Testis (tissue), 3 donors: ENCODE data around the gene RPS18. TPM values are rescaled to one million over a fixed set of nuclear protein-coding genes. Genes with fewer than 3 reads are reported as not detected.

Experiments used
- DNase-seq: peaks from one replicate; pipeline ENCODE4 v3.0.0-alpha.2; 2019
- H3K27ac ChIP-seq, 2 donors: fragments of 200-600 bp; sonication (generic); one replicate each; pipeline ENCODE4 v1.5.1; 2019
- H3K27me3 ChIP-seq: fragments of 200-600 bp; sonication (generic); one replicate; pipeline ENCODE4 v1.5.1; 2019
- H3K36me3 ChIP-seq: fragments of 200-600 bp; sonication (generic); one replicate; pipeline ENCODE4 v1.5.1; 2017; ENCODE audit warnings: low read depth; ENCODE audit errors: missing control alignments
- H3K4me1 ChIP-seq: fragments of 200-600 bp; sonication (generic); one replicate; pipeline ENCODE4 v1.5.1; 2019
- H3K4me3 ChIP-seq, 2 donors: fragments of 200-600 bp; sonication (generic); one replicate each; pipeline ENCODE4 v1.5.1; 2017 to 2019
- H3K9me3 ChIP-seq: fragments of 200-600 bp; sonication (generic); one replicate; pipeline ENCODE4 v1.5.1; 2017
- CTCF ChIP-seq, 3 experiments: fragments of 450-650 bp in 2 of 3; fragments of 200-600 bp in 1 of 3; sonication (generic) in 1 of 3; IDR thresholded peaks; one replicate each; pipeline ENCODE4 v1.5.1; 2016 to 2019; ENCODE audit warnings: antibody characterized with exemption in 3 of 3, mild to moderate bottlenecking in 2 of 3, moderate library complexity in 1 of 3
- POLR2A ChIP-seq: fragments of 450-650 bp; IDR thresholded peaks from one replicate; pipeline ENCODE4 v1.6.1; 2017; ENCODE audit warnings: antibody characterized with exemption, mild to moderate bottlenecking, moderate library complexity
- WGBS, 2 donors: methylation state at CpG; one replicate each; pipeline ENCODE4 v1.1.5; 2018; 5-methylcytosine and 5-hydroxymethylcytosine counted together
- intact Hi-C: fragments of 100-400 bp; cut with DNase I; formaldehyde crosslinking; loops from one replicate; pipeline ENCODE4 v1.15.1; 2023; ENCODE audit warnings: low total_unique reads
- polyA plus RNA-seq: library from polyadenylated mRNA; stranded (reverse); fragments of 350-450 nt; fragmentation: Illumina TruSeq; extraction: RNeasy Lipid Tissue Mini Kit (QIAGEN cat#74804); gene quantifications from one replicate; pipeline ENCODE4 v1.2.3, GENCODE V29; 2014; ENCODE audit warnings: low read depth, low replicate concordance; ENCODE audit not compliant: insufficient read depth
- total RNA-seq, 2 donors: library from RNA; depleted of rRNA; stranded (reverse); fragments of >200 nt; gene quantifications; one replicate each; pipeline ENCODE4 v1.2.3, GENCODE V29; 2016

RPS18 gene
- total and polyA plus RNA-seq, 3 donors from 2014 or later = 685 to 2,185 (median 1,953) TPM

GRCh38 chr6:33236852-33237251 is 35.0 kb upstream of the RPS18 start:
- H3K36me3 ChIP-seq = no peaks in the 10 kb centered on the region
- no peak overlapping the region for H3K4me3 ChIP-seq
- no peaks in the 10 kb centered on the region for H3K27me3 ChIP-seq
- no peaks in the 10 kb centered on the region for H3K4me1 ChIP-seq
- DNase-seq = no peak
- peak overlapping the region in 1 of 2 donors; percentile 7 for H3K27ac ChIP-seq
- intact Hi-C loops = loop anchor here (5.0 kb wide), 1 partner anchor 90 kb away; no protein-coding TSS in a partner anchor
- H3K9me3 ChIP-seq = no peaks in the 10 kb centered on the region
- TF ChIP-seq POLR2A (no peak), CTCF (IDR thresholded peaks at IDR 0.05) (no peak)
- WGBS, 2 donors = 90 to 91% methylated on average over 6 of the region's 6 CpGs

- H3K4me1 ChIP-seq = no peaks in the 10 kb centered on the region
- no peaks in the 10 kb centered on the region for H3K36me3 ChIP-seq
- TF ChIP-seq POLR2A = no peak
- no peak for TF ChIP-seq CTCF (IDR thresholded peaks at IDR 0.05)
- no peaks in the 10 kb centered on the region for H3K9me3 ChIP-seq
- H3K4me3 ChIP-seq = no peak overlapping the region
- intact Hi-C loops = loop anchor here (5.0 kb wide), 1 partner anchor 90 kb away; no protein-coding TSS in a partner anchor
- H3K27ac ChIP-seq = peak overlapping the region in 1 of 2 donors; percentile 7
- DNase-seq = peak; percentile 83
- 28 to 42% methylated on average over 2 of the region's 2 CpGs for WGBS, 2 donors
- H3K27me3 ChIP-seq = no peaks in the 10 kb centered on the region
These were observed 34.1 kb upstream of the RPS18 start for GRCh38 chr6:33237741-33238140.

- no peak for DNase-seq
- Histone ChIP-seq H3K27ac (no peak overlapping the region), H3K4me3 (no peak overlapping the region), H3K9me3 (no peaks in the 10 kb centered on the region), H3K27me3 (no peaks in the 10 kb centered on the region), H3K36me3 (no peaks in the 10 kb centered on the region), H3K4me1 (no peaks in the 10 kb centered on the region)
- WGBS, 2 donors = 63 to 70% methylated on average over 3 of the region's 3 CpGs
- intact Hi-C loops = no loop called here
- no peak for TF ChIP-seq CTCF (IDR thresholded peaks at IDR 0.05)
- no peak for TF ChIP-seq POLR2A
These were observed 29.9 kb upstream of the RPS18 start for GRCh38 chr6:33241968-33242367.

GRCh38 chr6:33243476-33243875 is 28.4 kb upstream of the RPS18 start:
- intact Hi-C loops = no loop called here
- DNase-seq = no peak
- no peak for TF ChIP-seq POLR2A
- TF ChIP-seq CTCF (IDR thresholded peaks at IDR 0.05) = no peak
- 31 to 53% methylated on average over 1 of the region's 1 CpG for WGBS, 2 donors
- peaks cover 6% of the 10 kb centered on the region for H3K4me1 ChIP-seq
- H3K36me3 ChIP-seq = no peaks in the 10 kb centered on the region
- no peak overlapping the region for H3K4me3 ChIP-seq
- H3K27ac ChIP-seq = no peak overlapping the region
- H3K27me3 ChIP-seq = no peaks in the 10 kb centered on the region
- H3K9me3 ChIP-seq = no peaks in the 10 kb centered on the region

- peaks cover 21% of the 10 kb centered on the region for H3K4me1 ChIP-seq
- TF ChIP-seq CTCF (IDR thresholded peaks at IDR 0.05) (peak; percentile 85 to 96 (median 93)), POLR2A (no peak)
- H3K27ac ChIP-seq = peak overlapping the region; percentile 94 to 98
- no peaks in the 10 kb centered on the region for H3K9me3 ChIP-seq
- intact Hi-C loops = loop anchor here (2.0 kb wide), 1 partner anchor 85 kb away; no protein-coding TSS in a partner anchor
- no peaks in the 10 kb centered on the region for H3K36me3 ChIP-seq
- H3K27me3 ChIP-seq = no peaks in the 10 kb centered on the region
- peak; percentile 95 for DNase-seq
- 1% methylated on average over 24 to 28 of the region's 28 CpGs for WGBS, 2 donors
- peak overlapping the region; percentile 68 to 72 for H3K4me3 ChIP-seq
These were observed 23.8 kb upstream of the RPS18 start for GRCh38 chr6:33247977-33248642.
